DMS153 (cell line): Measurements from ENCODE around the gene CMTM5.
A peak's percentile ranks its signal among the peaks of the same experiment; 100 is the strongest.

Experiments used
- DNase-seq: peaks from one replicate; lab custom pipeline; 2025; lab: John Stamatoyannopoulos, UW

The CMTM5 gene, protein sequence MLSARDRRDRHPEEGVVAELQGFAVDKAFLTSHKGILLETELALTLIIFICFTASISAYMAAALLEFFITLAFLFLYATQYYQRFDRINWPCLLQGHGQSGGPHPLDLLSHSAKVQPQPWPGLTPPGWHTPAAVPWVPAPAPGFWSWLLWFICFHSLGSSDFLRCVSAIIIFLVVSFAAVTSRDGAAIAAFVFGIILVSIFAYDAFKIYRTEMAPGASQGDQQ

DNA sequence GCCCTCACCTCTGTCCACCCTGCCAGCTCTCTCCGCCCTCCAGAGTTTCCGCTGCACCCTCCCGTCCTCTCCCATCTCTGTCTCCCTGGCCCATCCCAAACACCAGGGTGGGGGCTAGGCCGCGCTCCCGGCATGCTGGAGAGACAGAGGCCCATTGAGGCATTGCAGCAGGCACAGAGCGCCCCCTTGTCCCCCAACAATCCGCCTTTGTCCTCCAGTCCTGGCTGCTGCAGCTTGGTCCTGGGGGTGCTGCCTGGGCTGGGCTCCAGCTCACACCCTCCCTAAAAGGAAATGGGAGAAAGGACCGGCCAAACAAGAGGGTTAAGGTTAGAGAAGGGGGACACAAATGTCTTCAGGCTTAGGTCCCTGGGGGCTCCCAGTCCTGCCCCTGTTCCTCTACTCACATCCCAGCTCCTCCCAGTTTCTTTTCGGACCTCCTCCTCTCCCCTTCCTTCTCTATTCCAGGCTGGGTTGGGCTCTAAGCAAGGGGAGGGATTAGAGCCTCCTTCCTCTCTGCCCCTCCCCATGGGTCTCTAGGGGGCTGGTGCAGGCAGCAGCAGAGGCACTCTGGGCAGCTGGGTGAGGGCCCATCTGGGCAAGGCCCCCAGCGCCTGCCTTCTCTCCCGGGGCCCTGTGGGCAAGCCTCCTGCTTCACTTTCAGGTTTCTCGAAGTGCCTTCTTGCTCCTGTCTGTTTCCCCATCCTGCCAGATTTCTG is at the start of gene CMTM5:
Gene CMTM5 (plus strand): TSS at position 565 of the 716 bp plus-strand sequence. CDS start 206 bp downstream, outside the sequence.
- no peak for DNase-seq

GRCh38 chr14:23327947-23328744 is 48.7 kb upstream of the CMTM5 start:
- DNase-seq, result peak; percentile 43

- no peak for DNase-seq
These were observed 41.2 kb upstream of the CMTM5 start for GRCh38 chr14:23335623-23336022.

DNA sequence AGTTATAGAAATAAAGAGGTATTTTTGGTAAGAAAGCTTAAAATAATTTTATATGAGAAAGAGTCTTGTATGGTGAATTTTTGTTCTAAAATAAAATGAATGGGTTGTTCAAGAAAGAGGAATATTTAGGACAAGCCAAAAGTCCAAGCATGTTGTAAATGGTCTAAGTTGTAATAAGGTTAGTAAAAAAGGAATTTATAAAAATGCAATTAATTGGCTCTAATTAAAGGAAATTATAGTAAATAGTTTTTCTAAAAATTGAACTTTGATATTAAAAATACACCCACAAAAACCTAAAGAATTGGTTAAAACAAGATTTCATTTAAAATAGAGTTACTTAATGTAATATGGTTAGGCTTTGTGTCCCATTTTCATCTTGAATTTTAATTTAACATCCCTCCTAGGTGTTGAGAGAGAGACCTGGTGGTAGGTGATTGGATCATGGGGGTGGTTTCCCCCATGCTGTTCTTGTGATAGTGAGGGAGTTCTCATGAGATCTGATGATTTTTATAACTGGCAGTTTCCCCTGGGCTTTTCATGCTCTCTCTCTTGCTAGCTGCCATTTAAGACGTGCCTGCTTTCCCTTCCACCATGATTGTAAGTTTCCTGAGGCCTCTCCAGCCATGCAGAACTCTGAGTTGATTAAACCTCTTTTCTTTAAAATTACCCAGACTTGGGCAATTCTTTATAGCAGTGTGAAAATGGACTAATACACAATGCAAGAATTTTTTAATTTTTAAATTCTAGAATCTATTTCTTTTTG is 37.2 kb upstream of the CMTM5 start:
- no peak for DNase-seq

- DNase-seq, result no peak
These were observed 32.4 kb upstream of the CMTM5 start for GRCh38 chr14:23344481-23344880.

- no peak for DNase-seq
These were observed 30.7 kb upstream of the CMTM5 start for GRCh38 chr14:23345987-23346692.

- DNase-seq, result no peak
These were observed 30.0 kb upstream of the CMTM5 start for GRCh38 chr14:23346693-23347405.

- no peak for DNase-seq
These were observed 29.2 kb upstream of the CMTM5 start for GRCh38 chr14:23347406-23348296.

- no peak for DNase-seq
These were observed 28.6 kb upstream of the CMTM5 start for GRCh38 chr14:23348297-23348655.

GRCh38 chr14:23349156-23349845 is 27.5 kb upstream of the CMTM5 start:
- no peak for DNase-seq

DNA sequence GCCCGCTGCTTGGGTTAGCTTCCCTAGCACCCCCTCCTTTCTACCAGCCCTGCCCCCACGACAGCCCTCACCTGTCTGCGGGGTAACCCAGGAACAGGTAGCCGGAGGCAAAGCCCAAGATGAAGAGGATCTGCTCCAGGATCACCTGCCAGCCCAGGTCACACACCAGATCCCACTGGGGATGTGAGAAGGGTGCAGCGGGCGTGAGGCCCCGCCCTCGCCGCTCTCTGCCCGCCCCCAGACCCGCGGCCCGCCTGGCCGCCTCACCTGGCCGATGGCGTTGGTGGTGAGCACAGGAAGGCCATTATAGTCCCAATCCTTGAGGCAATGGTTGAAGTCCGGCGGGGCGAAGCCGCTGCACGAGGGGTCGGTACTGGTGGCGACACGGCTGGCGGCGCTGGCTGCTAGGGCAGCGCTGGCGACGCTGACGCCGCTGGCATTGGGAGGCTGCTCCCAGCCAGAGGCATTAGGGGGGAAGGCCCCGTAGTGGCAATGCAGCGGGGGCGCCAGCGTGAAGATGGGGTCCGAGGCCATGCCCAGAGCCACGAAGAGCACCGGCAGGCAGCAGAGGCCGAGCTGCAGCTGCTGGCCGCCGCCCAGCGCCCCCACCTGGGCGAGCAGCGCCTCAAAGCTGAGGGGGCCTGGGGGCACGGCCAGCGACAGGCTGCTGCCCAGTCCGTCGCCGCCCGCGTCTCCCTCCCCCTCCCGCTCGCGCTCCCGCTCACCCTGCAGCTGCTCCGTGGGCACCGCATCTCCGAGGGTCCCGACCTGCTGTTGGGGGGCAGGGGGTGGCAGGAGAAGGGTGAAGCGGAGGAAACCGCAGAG is 25.0 kb upstream of the CMTM5 start:
- no peak for DNase-seq

DNA sequence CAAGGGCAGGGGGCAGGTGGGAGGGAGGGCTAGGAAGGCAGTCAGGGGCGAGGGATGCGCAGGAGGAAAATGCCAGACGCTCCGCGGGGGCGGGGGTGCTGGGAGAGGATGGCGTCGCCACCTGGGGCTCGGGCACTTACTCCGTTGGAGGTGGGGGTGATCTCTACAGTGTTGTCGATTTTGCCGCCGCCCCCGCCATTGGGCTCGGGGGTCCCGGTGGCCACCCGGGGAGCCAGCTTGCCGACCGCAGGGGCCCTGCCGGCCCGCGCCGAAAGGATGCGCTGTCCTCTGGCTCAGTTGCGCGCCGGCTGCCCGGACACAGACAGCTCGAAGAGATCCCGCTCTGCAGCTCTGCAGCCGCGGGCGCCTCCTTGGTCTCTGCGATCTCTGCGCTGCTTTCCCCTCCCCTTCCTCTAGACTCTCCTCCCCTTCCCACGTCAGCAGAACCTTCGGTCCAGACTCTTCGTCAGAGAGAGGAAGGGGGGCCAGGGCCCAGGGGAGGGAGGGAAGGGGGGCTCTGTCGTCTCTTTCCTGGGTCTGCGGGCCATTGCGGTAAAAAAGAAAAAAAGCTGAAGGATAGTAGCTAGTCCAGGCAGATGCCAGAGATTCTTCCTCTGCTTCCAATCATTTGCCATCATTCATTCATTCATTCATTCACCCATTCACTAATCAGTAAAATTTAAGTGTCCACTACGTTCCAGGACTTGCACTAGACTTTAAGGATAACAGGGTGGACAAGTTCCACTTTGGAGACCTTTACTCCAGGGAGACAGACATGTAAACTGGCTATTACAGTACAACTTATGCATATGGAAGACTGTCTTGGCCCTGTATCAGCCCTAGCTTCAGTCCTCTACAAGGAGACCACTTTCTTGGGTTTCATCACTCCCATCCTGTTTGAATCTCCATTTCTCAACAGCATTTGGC is 24.1 kb upstream of the CMTM5 start, which contains the start of gene SLC22A17:
Gene SLC22A17 (minus strand): TSS at position 382 of the 927 bp plus-strand sequence.
- DNase-seq, result peak; percentile 27

GRCh38 chr14:23353433-23353780 is 23.4 kb upstream of the CMTM5 start:
- no peak for DNase-seq

- DNase-seq, result no peak
These were observed 21.9 kb upstream of the CMTM5 start for GRCh38 chr14:23354990-23355389.

- no peak for DNase-seq
These were observed 20.9 kb upstream of the CMTM5 start for GRCh38 chr14:23355871-23356435.

DNA sequence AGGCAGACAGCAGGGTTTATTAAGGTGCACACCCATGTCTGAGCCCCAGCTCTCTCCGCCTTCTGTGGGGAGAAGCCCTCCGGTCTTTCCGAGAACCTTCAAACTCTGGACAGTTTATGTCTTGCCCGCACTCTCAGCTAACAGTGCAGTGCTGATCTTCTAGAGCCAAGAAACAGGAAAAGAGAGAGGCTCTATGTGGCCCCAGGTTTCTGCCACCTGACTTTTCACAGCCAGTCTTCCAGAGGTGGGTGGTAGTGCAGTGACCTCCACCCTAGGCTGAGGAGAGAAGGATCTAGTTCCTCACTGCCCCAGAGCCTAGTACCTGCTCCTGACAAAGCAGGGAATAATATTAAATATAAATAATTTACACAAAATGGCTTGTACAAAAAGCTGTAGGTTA is 20.2 kb upstream of the CMTM5 start:
- no peak for DNase-seq

GRCh38 chr14:23357261-23357660 is 19.6 kb upstream of the CMTM5 start:
- no peak for DNase-seq
